Vagina (tissue), 2 donors: Measurements from ENCODE around the gene CDKL5.

ENCODE experiments used
- POLR2AphosphoS5 ChIP-seq, 2 donors: sonication (generic); formaldehyde crosslinking; IDR thresholded peaks; one replicate each; pipeline ENCODE4 v1.9.0; 2017; ENCODE audit warnings: antibody characterized with exemption in 2 of 2, mild to moderate bottlenecking in 2 of 2, low read depth in 1 of 2; ENCODE audit not compliant: insufficient read depth in 1 of 2
- TF ChIP-seq, protein P1 (sequence below), 3 experiments: fragments of 450-650 bp in 2 of 3; fragments of 200-600 bp in 1 of 3; sonication (generic) in 1 of 3; IDR thresholded peaks; one replicate each; pipeline ENCODE4 v1.5.1; 2017 to 2019; ENCODE audit warnings: antibody characterized with exemption in 3 of 3, mild to moderate bottlenecking in 2 of 3, moderate library complexity in 2 of 3

DNA sequence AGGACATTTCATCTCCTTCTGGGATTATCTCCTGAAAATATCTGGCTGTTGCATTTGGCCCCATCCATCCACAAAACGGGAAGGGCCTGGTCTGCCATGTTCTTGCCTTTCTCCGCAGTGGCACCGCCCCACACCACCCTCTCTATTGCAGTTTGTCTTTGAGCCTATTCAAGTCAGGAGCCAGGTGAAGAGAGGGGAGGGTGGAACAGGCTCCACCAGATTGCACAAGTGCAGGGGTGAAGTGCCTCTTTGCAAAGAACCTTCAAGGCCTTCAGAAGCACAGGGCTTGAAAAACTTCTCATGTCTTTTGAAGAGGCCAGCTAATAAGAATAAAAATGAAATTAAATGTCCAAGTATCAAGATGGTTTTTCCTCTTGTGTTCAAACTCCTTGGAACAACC, 217.8 kb downstream of the CDKL5 start:
- TF ChIP-seq, protein P1, sequence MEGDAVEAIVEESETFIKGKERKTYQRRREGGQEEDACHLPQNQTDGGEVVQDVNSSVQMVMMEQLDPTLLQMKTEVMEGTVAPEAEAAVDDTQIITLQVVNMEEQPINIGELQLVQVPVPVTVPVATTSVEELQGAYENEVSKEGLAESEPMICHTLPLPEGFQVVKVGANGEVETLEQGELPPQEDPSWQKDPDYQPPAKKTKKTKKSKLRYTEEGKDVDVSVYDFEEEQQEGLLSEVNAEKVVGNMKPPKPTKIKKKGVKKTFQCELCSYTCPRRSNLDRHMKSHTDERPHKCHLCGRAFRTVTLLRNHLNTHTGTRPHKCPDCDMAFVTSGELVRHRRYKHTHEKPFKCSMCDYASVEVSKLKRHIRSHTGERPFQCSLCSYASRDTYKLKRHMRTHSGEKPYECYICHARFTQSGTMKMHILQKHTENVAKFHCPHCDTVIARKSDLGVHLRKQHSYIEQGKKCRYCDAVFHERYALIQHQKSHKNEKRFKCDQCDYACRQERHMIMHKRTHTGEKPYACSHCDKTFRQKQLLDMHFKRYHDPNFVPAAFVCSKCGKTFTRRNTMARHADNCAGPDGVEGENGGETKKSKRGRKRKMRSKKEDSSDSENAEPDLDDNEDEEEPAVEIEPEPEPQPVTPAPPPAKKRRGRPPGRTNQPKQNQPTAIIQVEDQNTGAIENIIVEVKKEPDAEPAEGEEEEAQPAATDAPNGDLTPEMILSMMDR (IDR thresholded peaks at IDR 0.05): no peak
- TF ChIP-seq POLR2AphosphoS5 (IDR thresholded peaks at IDR 0.05; ENCODE audit: insufficient read depth in 1 of 2, low read depth in 1 of 2): no peak
